Stimulated activated CD8-positive, alpha-beta memory T cell treated with anti-CD3 and anti-CD28 coated beads, Interleukin-15, amount 100 ng/mL, for 48 hours (primary cell): ENCODE measurements around the gene BLTP2.

ENCODE experiments used
- DNase-seq, 2 donors: peaks; one replicate each; pipeline ENCODE4 v3.0.0-alpha.2; 2020; ENCODE audit warnings: low read depth in 2 of 2

Gene BLTP2

GRCh38 chr17:28598799-28599310, 46.1 kb downstream of the BLTP2 start, which contains the start of gene SPAG5:
Gene SPAG5, minus strand, starts transcription at chr17:28599025. Its CDS starts 79 bp downstream, at chr17:28598946.
- peak; percentile 93 to 95 for DNase-seq

DNA sequence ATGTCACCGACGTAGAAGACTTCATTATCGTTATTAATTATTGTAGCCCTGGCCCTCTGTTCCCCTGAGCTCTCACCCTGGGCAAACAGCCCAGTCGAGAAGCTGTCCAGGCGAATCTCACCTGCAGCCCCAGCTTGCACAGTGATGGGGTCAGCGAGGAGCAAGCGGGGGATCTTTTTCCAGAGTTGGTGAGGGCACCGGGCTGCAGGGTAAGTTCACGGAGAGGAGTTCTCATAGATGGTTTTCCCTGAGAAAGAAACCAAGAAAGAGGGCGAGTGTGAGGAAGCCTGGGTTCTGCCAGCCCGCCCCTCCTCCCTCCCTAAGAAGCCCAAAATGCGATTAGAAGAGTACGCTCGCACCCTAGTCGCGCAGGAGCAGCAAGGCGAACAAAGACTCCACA, 46.6 kb downstream of the BLTP2 start:
- no peak for DNase-seq

GRCh38 chr17:28597606-28598383, 47.2 kb downstream of the BLTP2 start:
- DNase-seq: no peak
